GM23338 (cell line): ENCODE results near the gene RUNX3. TPM values are rescaled to one million over a fixed set of nuclear protein-coding genes. Genes with fewer than 3 reads are reported as not detected.

ENCODE experiments used
- ATAC-seq: fragments of 200-7000 bp; cut with Tn5 transposase; 3 replicates; pipeline ENCODE4 v1.9.1; 2020
- DNase-seq: peaks from one replicate; pipeline ENCODE4 v3.0.0-alpha.2; 2015; ENCODE audit warnings: low spot score
- H2AFZ ChIP-seq: fragments of 200-600 bp; sonication (generic); 2 replicates; pipeline ENCODE4 v1.8.0; 2016; ENCODE audit warnings: antibody characterized with exemption, mild to moderate bottlenecking, moderate library complexity
- H3F3A ChIP-seq: fragments of 200-600 bp; sonication (generic); replicated peaks from 2 replicates; pipeline ENCODE4 v1.8.0; 2017; ENCODE audit warnings: antibody characterized with exemption, mixed run types, low read depth
- H3K27ac ChIP-seq: fragments of 200-600 bp; sonication (generic); 2 replicates; pipeline ENCODE4 v1.6.1; 2016; ENCODE audit warnings: low read depth
- H3K27me3 ChIP-seq: fragments of 200-600 bp; sonication (generic); 2 replicates; pipeline ENCODE4 v1.8.0; 2016; ENCODE audit warnings: mild to moderate bottlenecking, mixed run types, moderate library complexity; ENCODE audit not compliant: insufficient read depth
- H3K36me3 ChIP-seq: fragments of 200-600 bp; sonication (generic); 2 replicates; pipeline ENCODE4 v1.8.0; 2016; ENCODE audit warnings: mild to moderate bottlenecking; ENCODE audit not compliant: insufficient read depth
- H3K4me1 ChIP-seq: fragments of 200-600 bp; sonication (generic); 2 replicates; pipeline ENCODE4 v1.8.0; 2016; ENCODE audit warnings: mild to moderate bottlenecking, moderate library complexity; ENCODE audit not compliant: insufficient read depth
- H3K4me2 ChIP-seq: fragments of 200-600 bp; sonication (generic); 2 replicates; pipeline ENCODE4 v1.7.1; 2017; ENCODE audit warnings: mixed run types
- H3K4me3 ChIP-seq: fragments of 200-600 bp; sonication (generic); 2 replicates; pipeline ENCODE4 v1.6.1; 2016; ENCODE audit warnings: mixed run types
- H3K79me2 ChIP-seq: fragments of 200-600 bp; sonication (generic); replicated peaks from 2 replicates; pipeline ENCODE4 v1.8.0; 2017; ENCODE audit warnings: mild to moderate bottlenecking; ENCODE audit not compliant: insufficient read depth
- H3K9me2 ChIP-seq: fragments of 200-600 bp; sonication (generic); 2 replicates; pipeline ENCODE4 v1.8.0; 2017; ENCODE audit not compliant: insufficient read depth
- H4K20me1 ChIP-seq: fragments of 200-600 bp; sonication (generic); replicated peaks from 2 replicates; pipeline ENCODE4 v1.8.0; 2017; ENCODE audit warnings: mild to moderate bottlenecking; ENCODE audit not compliant: insufficient read depth
- H3K27ac Mint-ChIP-seq: 2 replicates; pipeline ENCODE4 v1.8.0; 2020; ENCODE audit warnings: inconsistent platforms, mild to moderate bottlenecking, moderate library complexity, mixed read lengths
- H3K27me3 Mint-ChIP-seq: 3 replicates; pipeline ENCODE4 v1.8.0; 2022; ENCODE audit warnings: low read depth, mild to moderate bottlenecking, moderate library complexity, mixed read lengths, inconsistent platforms; ENCODE audit not compliant: insufficient read depth, poor library complexity
- H3K36me3 Mint-ChIP-seq: 3 replicates; pipeline ENCODE4 v1.8.0; 2021; ENCODE audit warnings: low read depth, mild to moderate bottlenecking, inconsistent platforms, moderate library complexity, mixed read lengths
- H3K4me1 Mint-ChIP-seq: 3 replicates; pipeline ENCODE4 v1.8.0; 2020; ENCODE audit warnings: mild to moderate bottlenecking, inconsistent platforms, mixed read lengths
- H3K4me3 Mint-ChIP-seq: 3 replicates; pipeline ENCODE4 v1.8.0; 2021; ENCODE audit warnings: moderate library complexity, mild to moderate bottlenecking, inconsistent platforms, mixed read lengths
- H3K9me3 Mint-ChIP-seq: 3 replicates; pipeline ENCODE4 v1.8.0; 2020; ENCODE audit warnings: moderate library complexity, mild to moderate bottlenecking, inconsistent platforms, mixed read lengths
- CREB1 ChIP-seq: fragments of 250-450 bp; sonication (Bioruptor Pico); IDR thresholded peaks from 2 replicates; pipeline ENCODE4 v1.5.0; 2020; ENCODE audit warnings: low read depth, mild to moderate bottlenecking, moderate library complexity
- EZH2 ChIP-seq: fragments of 200-600 bp; sonication (generic); IDR thresholded peaks from one replicate; pipeline ENCODE4 v1.8.0; 2017; ENCODE audit warnings: antibody characterized with exemption, mild to moderate bottlenecking, low read depth; ENCODE audit not compliant: unreplicated experiment
- EZH2phosphoT487 ChIP-seq: fragments of 200-600 bp; sonication (generic); IDR thresholded peaks from one replicate; pipeline ENCODE4 v1.8.1; 2018; ENCODE audit warnings: antibody characterized with exemption; ENCODE audit not compliant: unreplicated experiment
- JUNB ChIP-seq: IDR thresholded peaks from one replicate; pipeline ENCODE4 v1.6.1; 2016; ENCODE audit warnings: antibody characterized with exemption; ENCODE audit not compliant: unreplicated experiment
- NANOG ChIP-seq: IDR thresholded peaks from 2 replicates; pipeline ENCODE4 v1.6.1; 2016; ENCODE audit warnings: antibody characterized with exemption, borderline replicate concordance
- POLR2AphosphoS5 ChIP-seq: IDR thresholded peaks from 2 replicates; pipeline ENCODE4 v1.6.1; 2016; ENCODE audit warnings: antibody characterized with exemption, low read depth
- STAT1 ChIP-seq: IDR thresholded peaks from one replicate; pipeline ENCODE4 v1.6.1; 2016; ENCODE audit warnings: antibody characterized with exemption; ENCODE audit not compliant: unreplicated experiment
- ZNF114 ChIP-seq: fragments of 250-450 bp; sonication (Bioruptor Pico); IDR thresholded peaks from 2 replicates; pipeline ENCODE4 v1.5.0; 2020; ENCODE audit warnings: mild to moderate bottlenecking, moderate library complexity
- ZNF331 ChIP-seq: fragments of 250-450 bp; sonication (Bioruptor Pico); IDR thresholded peaks from 2 replicates; pipeline ENCODE4 v1.5.0; 2020; ENCODE audit warnings: low read depth, mild to moderate bottlenecking, moderate library complexity
- polyA plus RNA-seq: library from polyadenylated mRNA; unstranded; fragments of >200 nt; fragmentation: Nextera tagmentation; extraction: Ambion mirVana; gene quantifications from 2 replicates; pipeline ENCODE4 v1.2.1, GENCODE V29; 2016
- total RNA-seq: library from RNA; depleted of rRNA; stranded (reverse); fragments of >200 nt; shearing (Covaris generic); gene quantifications from 2 replicates; pipeline ENCODE4 v1.2.3, GENCODE V29; 2014
- TF ChIP-seq, protein P1 (sequence below): IDR thresholded peaks from one replicate; pipeline ENCODE4 v1.6.1; 2018; ENCODE audit warnings: antibody characterized with exemption; ENCODE audit not compliant: unreplicated experiment
- TF ChIP-seq, protein P2 (sequence below): fragments of 250-450 bp; sonication (Bioruptor Pico); IDR thresholded peaks from 2 replicates; pipeline ENCODE4 v1.5.0; 2020; ENCODE audit warnings: mild to moderate bottlenecking, moderate library complexity
- TF ChIP-seq, protein P3 (sequence below): IDR thresholded peaks from 2 replicates; pipeline ENCODE4 v1.6.1; 2016; ENCODE audit warnings: antibody characterized with exemption
- TF ChIP-seq, protein P4 (sequence below), 2 experiments: fragments of 200-600 bp in 1 of 2; sonication (generic) in 1 of 2; conservative IDR thresholded peaks; 2 replicates each; pipeline versions ENCODE4 v1.5.1 to v1.6.1; 2016 to 2017; ENCODE audit warnings: antibody characterized with exemption in 2 of 2, low read depth in 2 of 2, mild to moderate bottlenecking in 2 of 2, moderate library complexity in 1 of 2

The RUNX3 gene
- total and polyA plus RNA-seq, 2 experiments from 2014 or later: 0.23 to 0.73 TPM

DNA sequence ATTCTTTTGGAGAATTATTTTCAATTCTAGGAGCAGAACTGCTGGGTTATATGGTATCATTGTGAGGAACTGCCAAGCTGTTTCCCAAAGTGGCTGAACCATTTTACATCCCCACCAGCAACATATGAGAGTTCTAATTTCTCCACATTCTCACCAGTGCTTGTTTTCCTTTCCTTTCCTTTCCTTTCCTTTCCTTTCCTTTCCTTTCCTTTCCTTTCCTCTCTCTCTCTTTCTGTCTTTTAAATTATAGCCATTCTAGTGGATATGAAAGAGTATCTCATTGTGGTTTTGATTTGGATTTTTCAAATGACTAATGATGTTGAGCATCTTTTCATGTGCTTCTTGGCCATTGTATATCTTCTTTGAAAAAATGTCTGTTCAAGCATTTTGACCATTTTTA, 45.3 kb downstream of the RUNX3 start:
- H3K27ac ChIP-seq: no peak overlapping the region
- no peaks in the 10 kb centered on the region for H3K4me1 ChIP-seq
- H3K36me3 ChIP-seq: no peaks in the 10 kb centered on the region
- H3K36me3 Mint-ChIP-seq: no peaks in the 10 kb centered on the region
- ATAC-seq: no peak
- no peak overlapping the region for H3K4me2 ChIP-seq
- H4K20me1 ChIP-seq: no peaks in the 10 kb centered on the region
- no peak for DNase-seq
- H3K4me1 Mint-ChIP-seq: no peaks in the 10 kb centered on the region
- H3K27me3 Mint-ChIP-seq: peaks cover 6% of the 10 kb centered on the region
- no peaks in the 10 kb centered on the region for H3K79me2 ChIP-seq
- no peaks in the 10 kb centered on the region for H3K27me3 ChIP-seq
- no peak overlapping the region for H3K4me3 ChIP-seq
- TF ChIP-seq EZH2 (no peak), POLR2AphosphoS5 (no peak), CREB1 (CRISPR knock-in tag) (no peak), ZNF331 (CRISPR knock-in tag) (no peak), JUNB (no peak), STAT1 (no peak), NANOG (no peak), EZH2phosphoT487 (no peak), ZNF114 (CRISPR knock-in tag) (no peak)
- TF ChIP-seq, protein P1, sequence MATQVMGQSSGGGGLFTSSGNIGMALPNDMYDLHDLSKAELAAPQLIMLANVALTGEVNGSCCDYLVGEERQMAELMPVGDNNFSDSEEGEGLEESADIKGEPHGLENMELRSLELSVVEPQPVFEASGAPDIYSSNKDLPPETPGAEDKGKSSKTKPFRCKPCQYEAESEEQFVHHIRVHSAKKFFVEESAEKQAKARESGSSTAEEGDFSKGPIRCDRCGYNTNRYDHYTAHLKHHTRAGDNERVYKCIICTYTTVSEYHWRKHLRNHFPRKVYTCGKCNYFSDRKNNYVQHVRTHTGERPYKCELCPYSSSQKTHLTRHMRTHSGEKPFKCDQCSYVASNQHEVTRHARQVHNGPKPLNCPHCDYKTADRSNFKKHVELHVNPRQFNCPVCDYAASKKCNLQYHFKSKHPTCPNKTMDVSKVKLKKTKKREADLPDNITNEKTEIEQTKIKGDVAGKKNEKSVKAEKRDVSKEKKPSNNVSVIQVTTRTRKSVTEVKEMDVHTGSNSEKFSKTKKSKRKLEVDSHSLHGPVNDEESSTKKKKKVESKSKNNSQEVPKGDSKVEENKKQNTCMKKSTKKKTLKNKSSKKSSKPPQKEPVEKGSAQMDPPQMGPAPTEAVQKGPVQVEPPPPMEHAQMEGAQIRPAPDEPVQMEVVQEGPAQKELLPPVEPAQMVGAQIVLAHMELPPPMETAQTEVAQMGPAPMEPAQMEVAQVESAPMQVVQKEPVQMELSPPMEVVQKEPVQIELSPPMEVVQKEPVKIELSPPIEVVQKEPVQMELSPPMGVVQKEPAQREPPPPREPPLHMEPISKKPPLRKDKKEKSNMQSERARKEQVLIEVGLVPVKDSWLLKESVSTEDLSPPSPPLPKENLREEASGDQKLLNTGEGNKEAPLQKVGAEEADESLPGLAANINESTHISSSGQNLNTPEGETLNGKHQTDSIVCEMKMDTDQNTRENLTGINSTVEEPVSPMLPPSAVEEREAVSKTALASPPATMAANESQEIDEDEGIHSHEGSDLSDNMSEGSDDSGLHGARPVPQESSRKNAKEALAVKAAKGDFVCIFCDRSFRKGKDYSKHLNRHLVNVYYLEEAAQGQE: no peak
- TF ChIP-seq, protein P2, sequence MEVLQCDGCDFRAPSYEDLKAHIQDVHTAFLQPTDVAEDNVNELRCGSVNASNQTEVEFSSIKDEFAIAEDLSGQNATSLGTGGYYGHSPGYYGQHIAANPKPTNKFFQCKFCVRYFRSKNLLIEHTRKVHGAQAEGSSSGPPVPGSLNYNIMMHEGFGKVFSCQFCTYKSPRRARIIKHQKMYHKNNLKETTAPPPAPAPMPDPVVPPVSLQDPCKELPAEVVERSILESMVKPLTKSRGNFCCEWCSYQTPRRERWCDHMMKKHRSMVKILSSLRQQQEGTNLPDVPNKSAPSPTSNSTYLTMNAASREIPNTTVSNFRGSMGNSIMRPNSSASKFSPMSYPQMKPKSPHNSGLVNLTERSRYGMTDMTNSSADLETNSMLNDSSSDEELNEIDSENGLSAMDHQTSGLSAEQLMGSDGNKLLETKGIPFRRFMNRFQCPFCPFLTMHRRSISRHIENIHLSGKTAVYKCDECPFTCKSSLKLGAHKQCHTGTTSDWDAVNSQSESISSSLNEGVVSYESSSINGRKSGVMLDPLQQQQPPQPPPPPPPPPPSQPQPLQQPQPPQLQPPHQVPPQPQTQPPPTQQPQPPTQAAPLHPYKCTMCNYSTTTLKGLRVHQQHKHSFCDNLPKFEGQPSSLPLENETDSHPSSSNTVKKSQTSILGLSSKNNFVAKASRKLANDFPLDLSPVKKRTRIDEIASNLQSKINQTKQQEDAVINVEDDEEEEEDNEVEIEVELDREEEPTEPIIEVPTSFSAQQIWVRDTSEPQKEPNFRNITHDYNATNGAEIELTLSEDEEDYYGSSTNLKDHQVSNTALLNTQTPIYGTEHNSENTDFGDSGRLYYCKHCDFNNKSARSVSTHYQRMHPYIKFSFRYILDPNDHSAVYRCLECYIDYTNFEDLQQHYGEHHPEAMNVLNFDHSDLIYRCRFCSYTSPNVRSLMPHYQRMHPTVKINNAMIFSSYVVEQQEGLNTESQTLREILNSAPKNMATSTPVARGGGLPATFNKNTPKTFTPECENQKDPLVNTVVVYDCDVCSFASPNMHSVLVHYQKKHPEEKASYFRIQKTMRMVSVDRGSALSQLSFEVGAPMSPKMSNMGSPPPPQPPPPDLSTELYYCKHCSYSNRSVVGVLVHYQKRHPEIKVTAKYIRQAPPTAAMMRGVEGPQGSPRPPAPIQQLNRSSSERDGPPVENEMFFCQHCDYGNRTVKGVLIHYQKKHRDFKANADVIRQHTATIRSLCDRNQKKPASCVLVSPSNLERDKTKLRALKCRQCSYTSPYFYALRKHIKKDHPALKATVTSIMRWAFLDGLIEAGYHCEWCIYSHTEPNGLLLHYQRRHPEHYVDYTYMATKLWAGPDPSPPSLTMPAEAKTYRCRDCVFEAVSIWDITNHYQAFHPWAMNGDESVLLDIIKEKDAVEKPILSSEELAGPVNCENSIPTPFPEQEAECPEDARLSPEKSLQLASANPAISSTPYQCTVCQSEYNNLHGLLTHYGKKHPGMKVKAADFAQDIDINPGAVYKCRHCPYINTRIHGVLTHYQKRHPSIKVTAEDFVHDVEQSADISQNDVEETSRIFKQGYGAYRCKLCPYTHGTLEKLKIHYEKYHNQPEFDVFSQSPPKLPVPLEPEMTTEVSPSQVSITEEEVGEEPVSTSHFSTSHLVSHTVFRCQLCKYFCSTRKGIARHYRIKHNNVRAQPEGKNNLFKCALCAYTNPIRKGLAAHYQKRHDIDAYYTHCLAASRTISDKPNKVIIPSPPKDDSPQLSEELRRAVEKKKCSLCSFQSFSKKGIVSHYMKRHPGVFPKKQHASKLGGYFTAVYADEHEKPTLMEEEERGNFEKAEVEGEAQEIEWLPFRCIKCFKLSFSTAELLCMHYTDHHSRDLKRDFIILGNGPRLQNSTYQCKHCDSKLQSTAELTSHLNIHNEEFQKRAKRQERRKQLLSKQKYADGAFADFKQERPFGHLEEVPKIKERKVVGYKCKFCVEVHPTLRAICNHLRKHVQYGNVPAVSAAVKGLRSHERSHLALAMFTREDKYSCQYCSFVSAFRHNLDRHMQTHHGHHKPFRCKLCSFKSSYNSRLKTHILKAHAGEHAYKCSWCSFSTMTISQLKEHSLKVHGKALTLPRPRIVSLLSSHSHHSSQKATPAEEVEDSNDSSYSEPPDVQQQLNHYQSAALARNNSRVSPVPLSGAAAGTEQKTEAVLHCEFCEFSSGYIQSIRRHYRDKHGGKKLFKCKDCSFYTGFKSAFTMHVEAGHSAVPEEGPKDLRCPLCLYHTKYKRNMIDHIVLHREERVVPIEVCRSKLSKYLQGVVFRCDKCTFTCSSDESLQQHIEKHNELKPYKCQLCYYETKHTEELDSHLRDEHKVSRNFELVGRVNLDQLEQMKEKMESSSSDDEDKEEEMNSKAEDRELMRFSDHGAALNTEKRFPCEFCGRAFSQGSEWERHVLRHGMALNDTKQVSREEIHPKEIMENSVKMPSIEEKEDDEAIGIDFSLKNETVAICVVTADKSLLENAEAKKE (CRISPR knock-in tag): no peak
- TF ChIP-seq, protein P3, sequence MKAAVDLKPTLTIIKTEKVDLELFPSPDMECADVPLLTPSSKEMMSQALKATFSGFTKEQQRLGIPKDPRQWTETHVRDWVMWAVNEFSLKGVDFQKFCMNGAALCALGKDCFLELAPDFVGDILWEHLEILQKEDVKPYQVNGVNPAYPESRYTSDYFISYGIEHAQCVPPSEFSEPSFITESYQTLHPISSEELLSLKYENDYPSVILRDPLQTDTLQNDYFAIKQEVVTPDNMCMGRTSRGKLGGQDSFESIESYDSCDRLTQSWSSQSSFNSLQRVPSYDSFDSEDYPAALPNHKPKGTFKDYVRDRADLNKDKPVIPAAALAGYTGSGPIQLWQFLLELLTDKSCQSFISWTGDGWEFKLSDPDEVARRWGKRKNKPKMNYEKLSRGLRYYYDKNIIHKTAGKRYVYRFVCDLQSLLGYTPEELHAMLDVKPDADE: no peak
- TF ChIP-seq, protein P4, sequence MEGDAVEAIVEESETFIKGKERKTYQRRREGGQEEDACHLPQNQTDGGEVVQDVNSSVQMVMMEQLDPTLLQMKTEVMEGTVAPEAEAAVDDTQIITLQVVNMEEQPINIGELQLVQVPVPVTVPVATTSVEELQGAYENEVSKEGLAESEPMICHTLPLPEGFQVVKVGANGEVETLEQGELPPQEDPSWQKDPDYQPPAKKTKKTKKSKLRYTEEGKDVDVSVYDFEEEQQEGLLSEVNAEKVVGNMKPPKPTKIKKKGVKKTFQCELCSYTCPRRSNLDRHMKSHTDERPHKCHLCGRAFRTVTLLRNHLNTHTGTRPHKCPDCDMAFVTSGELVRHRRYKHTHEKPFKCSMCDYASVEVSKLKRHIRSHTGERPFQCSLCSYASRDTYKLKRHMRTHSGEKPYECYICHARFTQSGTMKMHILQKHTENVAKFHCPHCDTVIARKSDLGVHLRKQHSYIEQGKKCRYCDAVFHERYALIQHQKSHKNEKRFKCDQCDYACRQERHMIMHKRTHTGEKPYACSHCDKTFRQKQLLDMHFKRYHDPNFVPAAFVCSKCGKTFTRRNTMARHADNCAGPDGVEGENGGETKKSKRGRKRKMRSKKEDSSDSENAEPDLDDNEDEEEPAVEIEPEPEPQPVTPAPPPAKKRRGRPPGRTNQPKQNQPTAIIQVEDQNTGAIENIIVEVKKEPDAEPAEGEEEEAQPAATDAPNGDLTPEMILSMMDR (conservative IDR thresholded peaks at IDR 0.05; ENCODE audit: low read depth in 2 of 2): no peak
- no peak overlapping the region for H3K4me3 Mint-ChIP-seq
- no peak overlapping the region for H2AFZ ChIP-seq
- no peak overlapping the region for H3K27ac Mint-ChIP-seq
- no peaks in the 10 kb centered on the region for H3K9me2 ChIP-seq
- peaks cover 8% of the 10 kb centered on the region; the same call in 2 of the 3 replicates for H3K9me3 Mint-ChIP-seq
- H3F3A ChIP-seq: no peaks in the 10 kb centered on the region
